Activated CD8-positive, alpha-beta memory T cell treated with anti-CD3 and anti-CD28 coated beads, Interleukin-2, amount 10 ng/mL, durations not matched to agents 7 days and 5 days (primary cell): ENCODE measurements around the gene TMEM87A. TPM values are rescaled to one million over a fixed set of nuclear protein-coding genes. Genes with fewer than 3 reads are reported as not detected.

Experiments used
- microRNA-seq: library from miRNA; unstranded; fragments of <30 nt; microRNA quantifications from one replicate; pipeline ENCODE4 v1.2.0, GENCODE V29; 2022
- total RNA-seq, 2 experiments: library from RNA; stranded (reverse); gene quantifications; one replicate each; pipeline ENCODE4 v1.2.3, GENCODE V29; 2021

TMEM87A gene
- total RNA-seq, 2 experiments from 2014 or later = 30.7 to 36.1 TPM

Small RNAs within 50 kb of the gene (microRNA-seq; reads per million reads assigned to microRNA genes)
- gene MIR627 = 61.3 reads per million, percentile 61 among the genes with 10 or more reads in this experiment

Other genes starting within 250 kb of the TMEM87A start
- gene PLA2G4D, start 178.9 kb downstream of the TMEM87A start, total RNA-seq = not detected
- not detected for gene PLA2G4F, start 116.8 kb downstream of the TMEM87A start, total RNA-seq
- gene VPS39, start 65.1 kb downstream of the TMEM87A start, total RNA-seq = 10 to 100 TPM; 58.7 to 70.1 TPM
- gene GANC, start 232 bp downstream of the TMEM87A start, total RNA-seq = 10 to 100 TPM; 22.7 to 30.4 TPM
- 1 to 10 TPM; 3.6 to 4.6 TPM for gene CAPN3, start 86.1 kb upstream of the TMEM87A start, total RNA-seq
- gene ZNF106, start 217.7 kb upstream of the TMEM87A start, total RNA-seq = 10 to 100 TPM; 41.1 to 51.8 TPM
- gene SNAP23, start 222.2 kb upstream of the TMEM87A start, total RNA-seq = 10 to 100 TPM; 36.9 to 63.9 TPM